Hematopoietic multipotent progenitor cell treated with erythropoietin and hydrocortisone succinate and interleukin-3 and kit ligand, for 17 days (in vitro differentiated cells): ENCODE measurements around the gene PLD4.

Source experiments
- DNase-seq: peaks from one replicate; pipeline ENCODE4 v3.0.0-alpha.2; 2015; ENCODE audit warnings: low spot score

PLD4 gene

DNA sequence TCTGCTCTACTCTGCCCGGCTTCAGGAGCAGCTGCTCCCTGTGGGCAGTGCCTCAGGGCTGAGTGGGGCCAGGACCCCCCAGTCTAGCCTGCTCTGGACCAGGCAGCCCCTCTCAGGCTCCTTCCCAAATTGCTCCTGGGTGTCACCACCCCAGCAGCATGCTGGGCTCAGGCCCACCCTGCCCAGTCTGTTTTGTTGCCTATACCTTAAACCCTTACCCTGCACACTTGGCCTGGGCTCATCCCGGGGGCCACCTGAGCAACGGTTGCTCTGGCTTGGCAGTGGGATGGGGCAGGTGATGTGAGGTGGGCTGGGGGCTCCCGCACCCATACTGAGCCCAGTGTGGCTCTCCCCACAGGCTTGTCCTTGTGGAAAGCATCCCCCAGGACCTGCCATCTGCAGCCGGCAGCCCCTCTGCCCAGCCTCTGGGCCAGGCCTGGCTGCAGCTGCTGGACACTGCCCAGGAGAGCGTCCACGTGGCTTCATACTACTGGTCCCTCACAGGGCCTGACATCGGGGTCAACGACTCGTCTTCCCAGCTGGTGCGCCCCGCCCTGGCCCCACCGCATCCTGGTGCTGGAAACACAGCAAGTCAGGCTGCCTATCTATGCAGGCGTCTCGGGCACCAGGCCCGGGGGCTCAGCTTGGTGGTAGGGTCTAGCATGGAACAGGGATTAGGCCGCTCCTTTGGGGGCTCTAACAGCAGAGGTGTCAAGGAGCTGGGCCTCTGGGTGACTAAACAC lies 3.9 kb downstream of the PLD4 start:
- no peak for DNase-seq

DNA sequence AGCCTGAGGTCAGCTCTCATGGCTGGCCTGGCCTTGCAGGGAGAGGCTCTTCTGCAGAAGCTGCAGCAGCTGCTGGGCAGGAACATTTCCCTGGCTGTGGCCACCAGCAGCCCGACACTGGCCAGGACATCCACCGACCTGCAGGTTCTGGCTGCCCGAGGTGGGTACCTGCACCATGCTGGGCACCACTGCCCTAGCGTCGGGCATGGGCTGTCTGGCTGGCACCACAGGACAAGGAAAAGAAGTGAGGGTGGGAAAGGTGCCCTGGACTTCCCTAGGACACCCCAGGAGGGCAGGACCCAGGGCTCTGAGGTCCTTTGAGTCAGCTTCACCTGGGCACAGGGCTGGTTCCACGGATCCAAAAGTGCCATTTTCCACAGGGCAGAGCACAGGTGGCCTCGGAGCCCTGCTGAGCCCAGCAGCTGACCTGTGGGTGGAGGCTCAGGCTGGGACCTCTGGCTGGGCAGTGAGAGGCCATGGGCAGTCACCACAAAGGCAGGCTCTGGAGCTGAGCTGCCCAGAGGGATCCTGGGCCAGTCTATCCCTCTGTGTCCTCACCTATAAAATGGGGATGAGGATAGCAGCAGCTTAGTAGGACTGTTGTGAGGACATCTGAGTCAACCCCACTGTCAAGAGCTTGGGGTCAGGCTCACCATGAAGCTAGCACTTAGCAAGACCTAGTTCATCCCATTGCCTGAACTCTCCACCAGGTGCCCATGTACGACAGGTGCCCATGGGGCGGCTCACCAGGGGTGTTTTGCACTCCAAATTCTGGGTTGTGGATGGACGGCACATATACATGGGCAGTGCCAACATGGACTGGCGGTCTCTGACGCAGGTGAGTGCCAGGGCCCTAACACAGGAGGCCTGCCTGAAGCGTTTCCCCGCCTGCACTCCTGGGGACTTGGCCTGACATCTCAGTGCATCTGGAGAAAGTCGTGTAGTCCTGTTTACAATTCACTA lies 4.9 kb downstream of the PLD4 start:
- DNase-seq, result no peak

GRCh38 chr14:104930526-104931303 lies 6.0 kb downstream of the PLD4 start:
- DNase-seq, result no peak

DNA sequence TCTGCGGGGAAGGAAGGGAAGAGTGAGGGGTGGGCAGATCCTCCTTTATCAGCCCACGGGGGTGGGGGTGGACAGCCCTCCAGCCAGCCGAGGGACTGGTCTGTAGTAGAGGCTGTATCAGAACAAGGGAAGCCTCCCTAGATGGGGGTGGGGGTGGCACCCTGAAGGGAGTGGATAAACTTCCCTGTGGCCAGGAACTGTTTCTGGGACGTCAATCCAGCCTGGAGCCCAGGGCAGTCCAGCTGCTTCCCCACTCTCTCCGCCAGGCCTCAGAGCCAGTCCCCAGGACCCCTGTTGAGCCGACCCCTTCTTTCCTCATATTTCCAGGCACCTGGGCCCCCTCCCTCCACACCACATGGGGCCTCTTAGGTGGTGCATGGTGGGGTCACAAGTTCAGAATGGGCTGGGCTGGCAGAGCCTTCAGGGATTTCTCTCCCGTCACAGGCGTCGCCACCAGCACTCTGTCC lies 6.7 kb downstream of the PLD4 start:
- no peak for DNase-seq

DNA sequence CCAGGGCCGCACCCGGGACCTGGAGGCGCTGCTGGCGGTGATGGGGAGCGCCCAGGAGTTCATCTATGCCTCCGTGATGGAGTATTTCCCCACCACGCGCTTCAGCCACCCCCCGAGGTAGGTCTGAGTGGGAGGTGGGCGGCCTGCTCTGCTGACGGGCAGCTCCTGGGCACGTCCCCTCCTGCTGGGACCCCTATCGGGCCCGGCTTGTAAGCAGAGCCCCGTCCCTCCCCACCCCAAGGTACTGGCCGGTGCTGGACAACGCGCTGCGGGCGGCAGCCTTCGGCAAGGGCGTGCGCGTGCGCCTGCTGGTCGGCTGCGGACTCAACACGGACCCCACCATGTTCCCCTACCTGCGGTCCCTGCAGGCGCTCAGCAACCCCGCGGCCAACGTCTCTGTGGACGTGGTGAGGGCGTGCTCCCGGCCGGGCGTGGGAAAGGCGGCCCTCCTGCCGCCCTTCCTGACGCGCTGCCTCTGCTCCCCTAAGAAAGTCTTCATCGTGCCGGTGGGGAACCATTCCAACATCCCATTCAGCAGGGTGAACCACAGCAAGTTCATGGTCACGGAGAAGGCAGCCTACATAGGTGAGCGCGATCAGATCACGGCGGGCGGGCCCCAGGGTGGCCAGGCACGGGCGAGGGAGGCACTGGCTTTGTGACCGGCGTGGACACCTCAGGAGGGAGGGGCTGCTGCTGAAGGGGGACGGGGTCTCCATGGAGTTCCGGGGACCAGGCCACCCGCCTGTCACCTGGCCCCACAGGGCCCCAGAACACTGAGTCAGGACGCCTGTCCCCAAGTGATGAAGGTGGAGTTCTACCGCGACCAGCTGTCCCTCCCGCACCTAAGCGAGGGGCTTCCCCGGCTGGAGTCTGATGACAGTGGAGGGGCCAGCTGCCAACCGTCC lies 7.3 kb downstream of the PLD4 start:
- no peak for DNase-seq

DNA sequence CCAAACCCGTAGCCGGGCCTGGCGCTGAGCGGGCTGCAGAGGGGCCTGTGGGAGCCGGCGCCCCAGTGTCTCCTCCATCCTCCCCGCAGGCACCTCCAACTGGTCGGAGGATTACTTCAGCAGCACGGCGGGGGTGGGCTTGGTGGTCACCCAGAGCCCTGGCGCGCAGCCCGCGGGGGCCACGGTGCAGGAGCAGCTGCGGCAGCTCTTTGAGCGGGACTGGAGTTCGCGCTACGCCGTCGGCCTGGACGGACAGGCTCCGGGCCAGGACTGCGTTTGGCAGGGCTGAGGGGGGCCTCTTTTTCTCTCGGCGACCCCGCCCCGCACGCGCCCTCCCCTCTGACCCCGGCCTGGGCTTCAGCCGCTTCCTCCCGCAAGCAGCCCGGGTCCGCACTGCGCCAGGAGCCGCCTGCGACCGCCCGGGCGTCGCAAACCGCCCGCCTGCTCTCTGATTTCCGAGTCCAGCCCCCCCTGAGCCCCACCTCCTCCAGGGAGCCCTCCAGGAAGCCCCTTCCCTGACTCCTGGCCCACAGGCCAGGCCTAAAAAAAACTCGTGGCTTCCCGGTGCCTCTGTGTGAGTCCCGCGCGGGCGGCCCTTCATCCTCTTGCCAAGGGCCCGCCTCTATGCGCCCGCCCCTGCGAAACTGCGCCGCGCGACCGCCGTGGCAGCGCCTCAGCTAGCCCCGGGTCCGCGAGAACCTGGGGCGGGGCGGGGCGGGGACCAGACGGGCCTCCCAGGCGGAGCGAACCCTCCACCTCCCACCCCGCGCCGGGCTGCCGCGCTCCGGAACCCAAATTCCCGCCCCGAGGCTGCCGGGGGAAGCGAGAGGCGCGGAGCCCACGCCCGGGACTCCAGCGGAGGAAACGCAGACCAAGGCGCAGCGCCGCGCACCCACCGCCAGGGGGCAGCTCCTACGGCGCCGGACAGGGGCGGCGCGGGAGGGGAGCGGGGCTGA lies 8.3 kb downstream of the PLD4 start:
- peak; percentile 26 for DNase-seq

DNA sequence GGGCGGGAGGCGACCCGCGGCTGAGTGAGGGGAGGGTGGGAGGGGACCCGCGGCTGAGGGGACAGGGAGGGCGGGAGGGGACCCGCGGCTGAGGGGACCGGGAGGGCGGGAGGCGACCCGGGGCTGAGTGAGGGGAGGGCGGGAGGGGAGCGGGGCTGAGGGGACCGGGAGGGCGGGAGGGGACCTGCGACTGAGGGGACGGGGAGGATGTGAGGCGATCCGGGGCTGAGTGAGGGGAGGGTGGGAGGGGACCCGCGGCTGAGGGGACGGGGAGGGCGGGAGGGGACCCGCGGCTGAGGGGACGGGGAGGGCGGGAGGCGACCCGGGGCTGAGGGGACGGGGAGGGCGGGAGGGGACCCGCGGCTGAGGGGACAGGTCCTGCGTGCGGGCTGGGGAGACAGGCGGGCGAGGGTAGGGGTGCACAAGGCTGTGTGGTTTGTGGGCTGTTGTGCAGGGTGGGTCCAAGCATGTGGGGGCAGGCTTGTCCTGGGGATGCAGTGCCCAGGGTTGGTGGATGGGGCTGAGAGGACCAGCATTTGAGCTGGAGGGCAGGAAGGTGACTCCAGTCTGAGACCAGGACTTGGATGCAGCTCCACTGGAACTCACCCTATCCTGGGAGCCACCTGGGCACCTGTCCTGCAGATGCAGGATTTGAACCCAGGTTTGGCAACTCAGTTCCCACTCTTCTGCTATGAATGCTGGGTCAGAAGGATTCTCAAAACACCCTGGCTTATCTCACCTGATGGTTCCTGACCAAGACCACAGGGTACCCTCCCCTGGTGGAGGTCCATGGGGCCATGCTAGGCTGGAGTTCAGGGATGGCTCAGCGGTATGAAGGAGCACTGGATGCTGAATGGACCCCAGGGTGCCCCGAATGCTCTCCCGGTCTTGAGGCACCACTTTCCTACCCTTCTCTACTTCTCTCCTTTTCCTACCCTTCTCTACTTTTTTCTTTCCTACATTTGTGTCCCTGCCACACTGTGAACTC lies 9.4 kb downstream of the PLD4 start:
- DNase-seq, result no peak

DNA sequence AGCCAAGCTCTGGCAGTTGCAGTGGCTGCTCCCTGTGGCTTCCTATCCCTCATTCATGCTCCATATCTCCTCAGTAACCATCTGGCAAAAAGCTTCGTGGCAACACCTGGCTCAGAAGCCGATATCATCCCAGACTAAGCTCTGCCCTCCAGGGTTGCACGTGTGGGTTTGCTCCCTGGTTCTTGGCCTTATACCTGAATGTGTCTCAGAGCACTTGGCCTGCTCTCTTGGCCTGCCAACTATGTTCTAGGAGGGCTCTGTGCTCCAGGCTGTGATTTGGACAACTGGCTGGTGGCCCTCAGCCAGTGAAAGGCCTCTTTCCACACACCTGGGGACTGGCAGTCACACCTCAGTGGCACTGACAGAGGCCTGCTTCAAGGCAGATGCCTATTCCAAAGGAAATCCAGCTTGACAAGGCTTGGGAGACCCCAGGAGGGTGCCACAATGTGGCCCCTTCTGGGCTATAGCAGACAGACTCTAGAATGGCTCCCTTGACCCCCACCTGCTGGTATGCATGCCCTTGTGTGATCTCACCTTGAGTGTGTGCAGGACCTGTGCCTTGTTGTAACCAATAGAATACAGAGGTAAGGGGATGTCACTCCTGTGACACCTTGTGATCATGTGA lies 10.5 kb downstream of the PLD4 start:
- DNase-seq, result no peak

DNA sequence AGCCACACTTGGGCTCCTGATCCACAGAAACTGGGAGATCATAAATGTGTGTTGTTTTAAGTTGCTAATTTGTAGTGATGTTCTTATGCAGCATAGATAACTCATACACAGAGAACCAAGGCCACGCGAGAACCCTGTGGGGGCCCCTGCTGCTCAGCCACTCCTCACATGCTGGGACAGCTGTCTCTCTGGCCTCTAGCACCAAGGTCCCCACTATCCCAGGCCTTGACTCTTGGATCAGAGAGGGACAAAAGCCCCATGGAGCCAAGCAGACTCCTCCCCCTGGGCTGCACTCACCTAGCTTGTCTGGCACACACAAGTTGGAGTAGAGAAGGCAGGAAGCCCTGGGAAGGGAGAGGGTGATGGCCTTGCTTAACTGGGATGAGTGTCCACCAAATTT lies 11.3 kb downstream of the PLD4 start:
- DNase-seq, result no peak

DNA sequence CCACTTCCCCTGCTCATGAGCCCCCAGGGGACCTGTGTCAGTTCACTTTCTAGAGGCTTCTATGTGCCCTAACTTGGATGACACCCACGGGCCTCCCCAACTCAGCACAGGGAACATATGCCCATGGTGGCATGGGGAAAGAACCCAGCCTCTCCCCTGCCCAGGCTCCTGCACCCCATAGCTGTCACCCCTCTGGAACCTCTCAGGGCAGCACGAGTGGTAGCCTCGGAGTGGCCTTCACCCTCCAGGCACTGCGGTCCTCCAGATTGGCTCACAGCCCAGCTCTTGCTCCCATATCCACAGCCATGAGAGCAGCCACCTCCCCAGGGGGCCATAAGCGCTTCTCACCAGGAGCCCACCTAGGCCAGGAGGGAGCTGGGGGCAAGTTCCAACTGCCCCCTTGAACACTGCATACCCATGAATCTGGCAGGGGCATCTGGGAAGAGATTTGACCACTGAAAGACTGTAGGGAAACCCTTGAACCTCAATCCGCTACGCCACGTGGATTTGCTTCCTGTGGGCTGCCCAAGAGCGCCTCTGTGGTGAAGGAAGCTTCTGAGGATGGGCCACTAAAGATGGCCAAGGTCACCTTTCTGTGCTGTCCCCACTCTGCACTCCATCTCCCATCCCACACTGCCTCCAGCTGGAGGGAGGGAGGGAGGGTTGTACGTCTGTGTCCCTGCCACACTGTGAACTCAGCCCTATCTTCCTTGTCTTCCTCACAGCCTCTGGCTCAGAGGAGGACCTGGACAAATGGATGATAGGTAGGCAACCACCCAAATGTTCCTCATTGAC lies 11.9 kb downstream of the PLD4 start:
- no peak for DNase-seq

GRCh38 chr14:104937161-104937560 lies 12.5 kb downstream of the PLD4 start:
- DNase-seq, result no peak

DNA sequence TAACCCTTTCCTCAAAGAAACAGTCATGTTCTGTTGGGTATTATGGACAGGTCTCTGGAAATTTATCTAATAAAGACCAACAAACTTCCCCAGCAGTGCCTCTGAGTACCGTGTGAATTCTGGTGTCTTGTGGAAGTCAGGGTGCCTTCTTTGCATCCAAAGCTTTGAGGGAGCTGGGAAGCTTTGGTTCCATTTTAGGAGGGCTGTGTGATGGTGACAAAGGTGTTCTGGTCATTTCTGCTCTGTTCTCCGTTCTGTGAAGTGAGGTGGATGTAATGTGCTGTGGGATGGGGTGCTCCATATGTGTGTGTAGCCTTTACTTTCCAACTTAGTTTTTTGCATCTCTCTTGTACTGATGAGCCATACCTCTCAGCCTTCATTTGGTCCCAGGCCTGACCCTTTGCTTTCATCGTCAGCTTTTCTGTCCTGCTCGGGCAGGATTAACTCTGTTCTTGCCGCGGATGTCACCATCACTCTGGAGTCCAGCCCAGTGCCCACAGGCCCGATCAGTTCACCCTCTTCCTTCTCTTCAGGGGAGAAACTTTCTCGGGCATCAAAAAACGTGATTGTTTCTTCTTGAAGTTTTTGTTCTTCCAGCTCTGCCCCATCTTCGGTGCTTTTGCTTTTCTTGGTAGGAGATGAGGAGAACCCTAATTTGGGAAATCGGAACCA lies 13.2 kb downstream of the PLD4 start:
- no peak for DNase-seq

DNA sequence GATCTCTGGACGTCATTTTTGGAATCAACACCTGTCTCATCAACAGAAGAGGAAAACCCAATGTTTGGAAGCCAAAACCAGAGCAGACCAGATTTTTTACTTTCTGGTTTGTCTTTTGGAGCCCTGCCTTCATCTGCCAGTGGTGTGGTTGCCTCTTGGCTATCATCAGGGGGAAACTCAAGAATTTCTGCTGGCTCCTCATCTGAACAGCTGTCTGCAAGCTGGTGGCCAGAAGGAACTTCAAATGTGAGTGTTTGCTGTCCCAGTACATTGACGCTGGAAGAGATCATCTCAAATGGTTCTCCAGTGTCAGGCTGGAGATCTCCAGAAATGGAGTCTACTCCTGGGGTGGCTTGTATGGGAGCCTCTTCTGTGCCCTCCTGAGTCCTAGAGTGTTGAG lies 13.8 kb downstream of the PLD4 start:
- no peak for DNase-seq

DNA sequence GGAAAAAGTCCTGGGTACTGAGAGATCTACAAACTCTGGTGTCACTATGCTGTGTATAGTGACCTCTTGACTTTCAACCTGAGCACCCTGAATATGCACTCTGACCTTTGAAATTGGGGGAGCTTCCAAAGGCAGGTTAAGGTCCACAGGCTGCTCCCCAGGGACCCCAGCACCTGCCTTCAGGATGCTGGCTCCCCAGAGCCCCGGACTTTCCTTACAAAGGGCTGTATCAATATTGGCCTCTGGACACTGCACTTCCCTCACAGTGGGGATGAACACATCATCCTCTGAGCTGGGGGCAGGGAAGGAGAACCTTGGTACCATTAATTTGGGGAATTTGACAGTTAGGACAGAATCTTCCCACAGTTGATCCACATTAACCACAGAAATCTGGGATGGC lies 14.3 kb downstream of the PLD4 start:
- no peak for DNase-seq

- DNase-seq, result no peak
These were observed 15.2 kb downstream of the PLD4 start for GRCh38 chr14:104939666-104940410.

DNA sequence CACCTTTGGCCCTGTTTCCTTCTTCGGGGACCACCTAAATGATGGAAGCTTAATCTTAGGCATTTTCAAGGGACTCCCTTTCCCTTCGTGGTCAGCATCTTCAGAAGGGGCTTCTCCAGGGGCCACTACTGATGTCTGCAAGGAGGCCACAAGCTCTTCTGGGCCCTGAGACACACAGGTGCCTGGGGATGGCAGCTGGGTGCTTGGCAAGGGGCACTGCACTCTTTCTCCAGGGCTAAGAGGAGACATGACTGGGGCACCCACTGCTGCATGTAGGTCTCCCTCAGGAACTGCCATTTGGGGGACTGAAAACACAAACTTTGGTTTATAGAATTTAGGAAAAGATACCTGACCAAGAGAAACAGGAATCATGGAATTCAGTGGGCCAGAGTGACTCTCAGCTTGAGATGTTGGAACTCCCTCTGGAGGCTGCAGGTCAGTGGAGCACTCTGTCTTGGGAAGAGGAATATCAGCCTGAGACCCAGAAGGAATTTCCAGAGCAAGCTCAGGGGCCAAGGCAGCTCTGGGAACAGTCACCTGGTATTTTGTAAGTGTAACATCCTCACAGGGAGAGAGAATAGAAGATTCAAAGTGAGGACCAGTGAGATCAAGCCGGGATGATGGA lies 16.0 kb downstream of the PLD4 start:
- DNase-seq, result no peak
